ENCODE results near the gene SOST. TPM values are rescaled to one million over a fixed set of nuclear protein-coding genes. Genes with fewer than 3 reads are reported as not detected.
A peak's percentile ranks its signal among the peaks of the same experiment; 100 is the strongest.

Gene SOST
- total RNA-seq, 1 donor from 2014 or later: not detected

DNA sequence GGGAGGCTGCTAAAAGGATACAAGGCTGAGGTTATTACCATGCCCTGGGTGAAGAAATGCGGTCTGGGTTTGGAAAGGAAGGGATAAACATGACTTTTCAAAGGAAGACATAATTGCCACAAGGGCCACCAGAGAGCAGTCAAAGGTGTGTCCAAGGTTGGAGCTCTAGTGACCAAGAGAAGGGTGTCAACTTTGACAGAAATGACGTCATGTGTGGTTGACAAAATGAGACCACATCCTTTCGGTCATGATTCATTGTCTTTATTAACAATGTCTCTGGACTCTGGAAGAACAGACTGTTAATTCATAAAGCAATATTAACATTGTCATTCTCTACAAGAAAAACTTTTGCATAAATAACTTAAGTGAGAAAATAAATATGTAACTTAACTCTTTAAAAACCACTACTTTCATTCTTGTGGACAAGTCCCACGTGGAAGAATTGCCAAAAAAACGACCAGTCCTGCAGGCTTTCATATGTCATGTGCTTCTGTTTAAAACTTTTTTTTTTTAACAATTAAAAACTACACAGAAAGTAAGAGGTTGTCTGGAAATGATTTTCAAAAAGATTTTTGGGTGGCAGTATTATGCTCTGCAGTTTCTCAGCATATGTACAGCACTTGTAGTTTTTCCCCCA, 5.0 kb downstream of the SOST start:
- Mint-ChIP-seq H3K4me1 (ENCODE audit: low read depth, unreplicated experiment) (no peaks in the 10 kb centered on the region), H3K36me3 (ENCODE audit: unreplicated experiment) (no peaks in the 10 kb centered on the region), H3K27me3 (ENCODE audit: unreplicated experiment) (peaks cover 11% of the 10 kb centered on the region), H3K27ac (ENCODE audit: unreplicated experiment) (no peak overlapping the region), H3K9me3 (ENCODE audit: unreplicated experiment) (no peaks in the 10 kb centered on the region), H3K4me3 (ENCODE audit: unreplicated experiment) (no peak overlapping the region)
- no peak for DNase-seq
- TF ChIP-seq, protein P1, sequence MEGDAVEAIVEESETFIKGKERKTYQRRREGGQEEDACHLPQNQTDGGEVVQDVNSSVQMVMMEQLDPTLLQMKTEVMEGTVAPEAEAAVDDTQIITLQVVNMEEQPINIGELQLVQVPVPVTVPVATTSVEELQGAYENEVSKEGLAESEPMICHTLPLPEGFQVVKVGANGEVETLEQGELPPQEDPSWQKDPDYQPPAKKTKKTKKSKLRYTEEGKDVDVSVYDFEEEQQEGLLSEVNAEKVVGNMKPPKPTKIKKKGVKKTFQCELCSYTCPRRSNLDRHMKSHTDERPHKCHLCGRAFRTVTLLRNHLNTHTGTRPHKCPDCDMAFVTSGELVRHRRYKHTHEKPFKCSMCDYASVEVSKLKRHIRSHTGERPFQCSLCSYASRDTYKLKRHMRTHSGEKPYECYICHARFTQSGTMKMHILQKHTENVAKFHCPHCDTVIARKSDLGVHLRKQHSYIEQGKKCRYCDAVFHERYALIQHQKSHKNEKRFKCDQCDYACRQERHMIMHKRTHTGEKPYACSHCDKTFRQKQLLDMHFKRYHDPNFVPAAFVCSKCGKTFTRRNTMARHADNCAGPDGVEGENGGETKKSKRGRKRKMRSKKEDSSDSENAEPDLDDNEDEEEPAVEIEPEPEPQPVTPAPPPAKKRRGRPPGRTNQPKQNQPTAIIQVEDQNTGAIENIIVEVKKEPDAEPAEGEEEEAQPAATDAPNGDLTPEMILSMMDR (IDR thresholded peaks at IDR 0.05; ENCODE audit: partially characterized antibody, unreplicated experiment): no peak

DNA sequence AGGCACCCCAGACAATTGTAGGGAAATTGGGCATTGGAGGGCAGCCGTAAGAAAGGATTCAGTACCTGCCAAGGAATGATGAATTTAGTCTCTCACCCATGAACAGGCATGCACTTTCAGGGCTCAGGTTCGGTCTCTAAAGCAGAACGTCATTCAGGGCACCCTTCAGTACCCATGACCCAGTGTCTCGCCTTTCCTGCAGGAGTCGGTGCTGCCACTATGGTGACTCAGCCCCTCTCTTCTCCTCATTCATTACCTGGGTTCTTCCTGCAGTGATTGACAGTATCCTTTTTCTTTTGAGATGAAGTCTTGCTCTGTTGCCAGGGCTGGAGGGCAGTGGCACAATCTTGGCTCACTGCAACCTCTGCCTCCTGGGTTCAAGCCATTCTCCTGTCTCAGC, 8.4 kb downstream of the SOST start:
- peaks cover 9% of the 10 kb centered on the region for H3K27me3 Mint-ChIP-seq (ENCODE audit: unreplicated experiment)

DNA sequence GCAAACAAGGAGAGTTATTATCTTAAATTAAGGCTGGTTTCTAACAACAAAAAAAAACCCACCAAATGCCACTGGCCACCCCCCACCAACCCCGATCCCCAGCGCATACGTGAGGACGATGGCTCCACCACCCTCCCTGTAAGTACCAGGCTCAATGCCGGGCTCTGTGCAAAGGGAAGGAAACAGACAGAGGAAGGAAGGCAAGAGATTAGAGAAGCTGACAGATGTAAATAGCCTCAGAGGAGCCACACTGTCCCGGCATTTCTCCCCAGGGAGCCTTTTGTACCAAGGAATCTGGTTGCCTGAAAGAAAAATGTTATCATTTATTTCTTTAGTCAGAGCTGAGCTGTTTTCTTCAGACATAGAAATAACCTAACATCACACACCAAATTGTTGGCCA, 13.1 kb downstream of the SOST start:
- Mint-ChIP-seq H3K27me3 (ENCODE audit: unreplicated experiment) (peaks cover 8% of the 10 kb centered on the region), H3K9me3 (ENCODE audit: unreplicated experiment) (peaks cover 3% of the 10 kb centered on the region), H3K27ac (ENCODE audit: unreplicated experiment) (no peak overlapping the region), H3K4me3 (ENCODE audit: unreplicated experiment) (peak overlapping the region; percentile 11), H3K36me3 (ENCODE audit: unreplicated experiment) (no peaks in the 10 kb centered on the region), H3K4me1 (ENCODE audit: low read depth, unreplicated experiment) (peaks cover 13% of the 10 kb centered on the region)
- TF ChIP-seq, protein P1 (IDR thresholded peaks at IDR 0.05; ENCODE audit: partially characterized antibody, unreplicated experiment): no peak
- DNase-seq: no peak

More for the DNA sequence above, 8.4 kb downstream of the SOST start:
- TF ChIP-seq, protein P1 (IDR thresholded peaks at IDR 0.05; ENCODE audit: partially characterized antibody, unreplicated experiment): no peak
- H3K9me3 Mint-ChIP-seq (ENCODE audit: unreplicated experiment): peaks cover 2% of the 10 kb centered on the region
- no peaks in the 10 kb centered on the region for H3K36me3 Mint-ChIP-seq (ENCODE audit: unreplicated experiment)
- H3K4me1 Mint-ChIP-seq (ENCODE audit: low read depth, unreplicated experiment): peaks cover 9% of the 10 kb centered on the region
- H3K4me3 Mint-ChIP-seq (ENCODE audit: unreplicated experiment): no peak overlapping the region
- H3K27ac Mint-ChIP-seq (ENCODE audit: unreplicated experiment): no peak overlapping the region
- DNase-seq: no peak

DNA sequence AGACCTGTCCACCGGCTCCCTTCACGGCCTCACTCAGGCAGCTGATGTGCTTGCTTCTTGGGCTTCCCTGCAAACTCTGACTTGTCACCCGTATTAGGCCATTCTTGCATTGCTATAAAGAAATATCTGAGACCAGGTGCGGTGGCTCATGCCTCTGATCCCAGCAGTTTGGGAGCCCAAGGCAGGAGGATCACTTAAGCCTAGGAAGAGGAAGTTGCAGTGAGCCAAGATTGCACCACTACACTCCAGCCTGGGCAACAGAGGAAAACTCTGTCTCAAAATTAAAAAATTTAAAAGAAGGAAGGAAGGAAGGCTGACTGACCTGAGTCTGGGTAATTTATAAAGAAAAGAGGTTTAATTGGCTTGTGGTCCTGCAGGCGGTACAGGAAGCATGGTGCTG, 17.0 kb downstream of the SOST start:
- Mint-ChIP-seq H3K4me3 (ENCODE audit: unreplicated experiment) (no peak overlapping the region), H3K9me3 (ENCODE audit: unreplicated experiment) (peaks cover 2% of the 10 kb centered on the region), H3K4me1 (ENCODE audit: low read depth, unreplicated experiment) (peaks cover 9% of the 10 kb centered on the region), H3K36me3 (ENCODE audit: unreplicated experiment) (no peaks in the 10 kb centered on the region), H3K27me3 (ENCODE audit: unreplicated experiment) (peaks cover 5% of the 10 kb centered on the region), H3K27ac (ENCODE audit: unreplicated experiment) (no peak overlapping the region)
- TF ChIP-seq, protein P1 (IDR thresholded peaks at IDR 0.05; ENCODE audit: partially characterized antibody, unreplicated experiment): no peak
- no peak for DNase-seq

DNA sequence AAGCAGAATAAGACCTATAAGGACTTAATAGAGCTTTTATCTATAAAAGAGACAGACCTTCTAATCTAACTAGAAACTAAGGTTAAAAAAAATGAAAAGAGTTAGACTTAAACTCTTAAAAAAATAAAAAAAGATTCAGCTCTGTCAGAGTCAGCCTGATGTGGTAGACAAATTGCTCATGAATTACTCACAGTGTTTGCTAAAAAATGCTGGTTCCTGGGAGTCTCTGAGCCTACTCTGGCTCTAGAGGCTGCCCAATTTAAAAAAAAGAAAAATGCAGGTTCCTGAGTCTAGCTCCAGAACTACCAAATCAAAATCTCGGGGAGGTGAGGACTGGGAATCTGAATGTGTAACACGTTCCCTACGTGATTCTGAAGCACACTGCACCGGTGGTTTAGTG, 18.1 kb downstream of the SOST start:
- DNase-seq: no peak
- H3K4me3 Mint-ChIP-seq (ENCODE audit: unreplicated experiment): no peak overlapping the region
- TF ChIP-seq, protein P1 (IDR thresholded peaks at IDR 0.05; ENCODE audit: partially characterized antibody, unreplicated experiment): no peak
- peaks cover 5% of the 10 kb centered on the region for H3K27me3 Mint-ChIP-seq (ENCODE audit: unreplicated experiment)
- peaks cover 7% of the 10 kb centered on the region for H3K4me1 Mint-ChIP-seq (ENCODE audit: low read depth, unreplicated experiment)
- H3K36me3 Mint-ChIP-seq (ENCODE audit: unreplicated experiment): no peaks in the 10 kb centered on the region
- H3K9me3 Mint-ChIP-seq (ENCODE audit: unreplicated experiment): peaks cover 2% of the 10 kb centered on the region
- no peak overlapping the region for H3K27ac Mint-ChIP-seq (ENCODE audit: unreplicated experiment)

All from glutamatergic neuron (in vitro differentiated cells).